Type B pancreatic cell (in vitro differentiated cells): ENCODE data around the gene PRICKLE1. TPM values are rescaled to one million over a fixed set of nuclear protein-coding genes. Genes with fewer than 3 reads are reported as not detected.

Experiments
- DNase-seq: peaks from one replicate; pipeline ENCODE4 v3.0.0; 2021; ENCODE audit warnings: mixed read lengths; ENCODE audit not compliant: unreplicated experiment; ENCODE audit errors: extremely low spot score
- H3K27ac Mint-ChIP-seq: 2 replicates; pipeline ENCODE4 v1.8.0; 2021; ENCODE audit warnings: mild to moderate bottlenecking, mixed read lengths
- H3K27me3 Mint-ChIP-seq: 2 replicates; pipeline ENCODE4 v1.8.0; 2021; ENCODE audit warnings: mixed read lengths
- H3K36me3 Mint-ChIP-seq: 2 replicates; pipeline ENCODE4 v1.8.0; 2021; ENCODE audit warnings: mixed read lengths
- H3K4me1 Mint-ChIP-seq: one replicate; pipeline ENCODE4 v1.8.0; 2021; ENCODE audit warnings: mixed read lengths; ENCODE audit not compliant: unreplicated experiment
- H3K4me3 Mint-ChIP-seq: 2 replicates; pipeline ENCODE4 v1.8.0; 2021; ENCODE audit warnings: mild to moderate bottlenecking, mixed read lengths
- H3K9me3 Mint-ChIP-seq: 2 replicates; pipeline ENCODE4 v1.8.0; 2021; ENCODE audit warnings: mixed read lengths
- CTCF ChIP-seq: fragments of 200-600 bp; sonication (generic); conservative IDR thresholded peaks from 2 replicates; pipeline ENCODE4 v1.5.0; 2021; ENCODE audit warnings: antibody characterized with exemption, mild to moderate bottlenecking
- total RNA-seq: library from RNA; stranded (reverse); gene quantifications from 2 replicates; pipeline ENCODE4 v1.2.1, GENCODE V29; 2021; ENCODE audit warnings: low replicate concordance

The PRICKLE1 gene
- total RNA-seq, 1 donor from 2014 or later, result 28.7 TPM

GRCh38 chr12:42432517-42433140 is 156.9 kb downstream of the PRICKLE1 start:
- Mint-ChIP-seq H3K27me3 (no peaks in the 10 kb centered on the region), H3K4me1 (no peaks in the 10 kb centered on the region), H3K4me3 (no peak overlapping the region), H3K36me3 (peaks cover 29% of the 10 kb centered on the region), H3K9me3 (no peaks in the 10 kb centered on the region), H3K27ac (no peak overlapping the region)
- no peak for TF ChIP-seq CTCF
- DNase-seq, result no peak

GRCh38 chr12:42428850-42429249 is 160.7 kb downstream of the PRICKLE1 start:
- H3K4me1 Mint-ChIP-seq, result peaks cover 6% of the 10 kb centered on the region
- no peak for DNase-seq
- H3K36me3 Mint-ChIP-seq, result peaks cover 30% of the 10 kb centered on the region
- no peak for TF ChIP-seq CTCF
- H3K9me3 Mint-ChIP-seq, result no peaks in the 10 kb centered on the region
- H3K27me3 Mint-ChIP-seq, result no peaks in the 10 kb centered on the region
- no peak overlapping the region for H3K4me3 Mint-ChIP-seq
- H3K27ac Mint-ChIP-seq, result no peak overlapping the region

GRCh38 chr12:42426746-42427145 is 162.8 kb downstream of the PRICKLE1 start:
- Mint-ChIP-seq H3K27ac (no peak overlapping the region), H3K36me3 (peaks cover 17% of the 10 kb centered on the region), H3K27me3 (no peaks in the 10 kb centered on the region), H3K4me1 (peaks cover 9% of the 10 kb centered on the region), H3K9me3 (no peaks in the 10 kb centered on the region), H3K4me3 (no peak overlapping the region)
- TF ChIP-seq CTCF, result no peak
- DNase-seq, result no peak

GRCh38 chr12:42422785-42423184 is 166.8 kb downstream of the PRICKLE1 start:
- Mint-ChIP-seq H3K27me3 (no peaks in the 10 kb centered on the region), H3K9me3 (no peaks in the 10 kb centered on the region), H3K4me1 (peaks cover 13% of the 10 kb centered on the region), H3K36me3 (peaks cover 14% of the 10 kb centered on the region), H3K4me3 (no peak overlapping the region), H3K27ac (no peak overlapping the region)
- TF ChIP-seq CTCF, result no peak
- no peak for DNase-seq

GRCh38 chr12:42421844-42422779 is 167.4 kb downstream of the PRICKLE1 start:
- H3K27ac Mint-ChIP-seq, result no peak overlapping the region

More at GRCh38 chr12:42421844-42422779, 167.4 kb downstream of the PRICKLE1 start:
- no peaks in the 10 kb centered on the region for H3K9me3 Mint-ChIP-seq
- no peaks in the 10 kb centered on the region for H3K27me3 Mint-ChIP-seq
- H3K4me1 Mint-ChIP-seq, result peaks cover 13% of the 10 kb centered on the region
- TF ChIP-seq CTCF, result no peak
- H3K4me3 Mint-ChIP-seq, result no peak overlapping the region
- DNase-seq, result no peak
- peaks cover 7% of the 10 kb centered on the region for H3K36me3 Mint-ChIP-seq
